Measurements from ENCODE around the gene MTERF2. TPM values are rescaled to one million over a fixed set of nuclear protein-coding genes. Genes with fewer than 3 reads are reported as not detected.

MTERF2 gene
- total and polyA plus RNA-seq, 10 of the 15 experiments (the other 5 are each of a cell fraction or from before 2014, with no cell fraction given): 2.1 to 9.8 (median 6.7) TPM

- TF ChIP-seq ZBTB11 (CRISPR knock-in tag; IDR thresholded peaks at IDR 0.05): no peak
- TF ChIP-seq ZNF274 (IDR thresholded peaks at IDR 0.05; ENCODE audit: insufficient read depth, insufficient read length): no peak
- no peak for TF ChIP-seq CHD4 (IDR thresholded peaks at IDR 0.05)
- peak; percentile 81 for TF ChIP-seq SMARCA5 (IDR thresholded peaks at IDR 0.05)
- no peak for TF ChIP-seq SMC3 (IDR thresholded peaks at IDR 0.05; ENCODE audit: borderline replicate concordance, low read length)
- TF ChIP-seq NFYB (IDR thresholded peaks at IDR 0.05; ENCODE audit: insufficient read depth, low read depth, low read length): peak; percentile 40; the same call in 1 of the 2 replicates
- peak; percentile 46 to 88; a peak in 3 of 4 replicates for TF ChIP-seq BHLHE40 (IDR thresholded peaks at IDR 0.05; ENCODE audit: borderline replicate concordance in 1 of 2, low read depth in 2 of 2, low read length in 1 of 2)
- TF ChIP-seq IKZF2 (IDR thresholded peaks at IDR 0.05): 0 out of 4 replicates have a peak, but pooled peaks of 1 of the 2 experiments have one; percentile 31
- TF ChIP-seq DPF2 (IDR thresholded peaks at IDR 0.05): peak; percentile 78
- peak; percentile 57; the same call in 1 of the 2 replicates for TF ChIP-seq ZNF207 (IDR thresholded peaks at IDR 0.05; ENCODE audit: borderline replicate concordance)
- TF ChIP-seq USF2 (IDR thresholded peaks at IDR 0.05; ENCODE audit: borderline replicate concordance, low read depth, low read length): no peak
- TF ChIP-seq RELA (IDR thresholded peaks at IDR 0.05; ENCODE audit: borderline replicate concordance, partially characterized antibody): no peak
- TF ChIP-seq NR2C1 (IDR thresholded peaks at IDR 0.05): no peak
- peak; percentile 42; the same call in 1 of the 2 replicates for TF ChIP-seq YY1 (IDR thresholded peaks at IDR 0.05; ENCODE audit: low read depth, low read length)
- TF ChIP-seq MEF2B (IDR thresholded peaks at IDR 0.05; ENCODE audit: partially characterized antibody, poor library complexity, severe bottlenecking): no peak
- TF ChIP-seq PKNOX1 (IDR thresholded peaks at IDR 0.05): no peak; the same call in 1 of the 2 replicates
- TF ChIP-seq ASH2L (IDR thresholded peaks at IDR 0.05; ENCODE audit: borderline replicate concordance, low read depth): peak; percentile 24; the same call in 1 of the 2 replicates
- TF ChIP-seq IRF5 (IDR thresholded peaks at IDR 0.05; ENCODE audit: borderline replicate concordance): no peak
- no peak for TF ChIP-seq HCFC1 (IDR thresholded peaks at IDR 0.05; ENCODE audit: low read length)
- no peak for TF ChIP-seq ATF7 (IDR thresholded peaks at IDR 0.05; ENCODE audit: low read depth)
- no peak for TF ChIP-seq NFYA (IDR thresholded peaks at IDR 0.05; ENCODE audit: borderline replicate concordance, low read depth, low read length)
- no peak for TF ChIP-seq BCL3 (IDR thresholded peaks at IDR 0.05; ENCODE audit: borderline replicate concordance, insufficient read depth, low read depth, low read length, poor library complexity, severe bottlenecking)
These were observed 31.4 kb downstream of the MTERF2 start, which contains the start of gene TMEM263 (continued) for GRCh38 chr12:106955377-106956047.

Data from GM12878 (cell line).